Mesendoderm (in vitro differentiated cells): ENCODE measurements around the gene PIK3CB.

Source experiments
- DNase-seq: peaks from one replicate; pipeline ENCODE4 v3.0.0; 2013
- H2AK5ac ChIP-seq: 2 replicates; pipeline ENCODE4 v1.6.1; 2013; ENCODE audit warnings: low read length, inconsistent platforms
- H2BK120ac ChIP-seq: 2 replicates; pipeline ENCODE4 v1.6.1; 2013; ENCODE audit warnings: low read depth, mild to moderate bottlenecking, low read length, moderate library complexity, mixed read lengths
- H2BK15ac ChIP-seq: replicated peaks from 2 replicates; pipeline ENCODE4 v1.6.1; 2013; ENCODE audit warnings: low read depth, mild to moderate bottlenecking, moderate library complexity
- H2BK5ac ChIP-seq: 2 replicates; pipeline ENCODE4 v1.6.1; 2013; ENCODE audit warnings: low read length, inconsistent platforms
- H3K18ac ChIP-seq: 2 replicates; pipeline ENCODE4 v1.6.1; 2013; ENCODE audit warnings: mild to moderate bottlenecking, low read length, mixed read lengths
- H3K23ac ChIP-seq: one replicate; pipeline ENCODE4 v1.6.1; 2013; ENCODE audit warnings: low read length
- H3K27ac ChIP-seq: 2 replicates; pipeline ENCODE4 v1.5.1; 2013; ENCODE audit warnings: low read depth, mild to moderate bottlenecking, inconsistent platforms, low read length, moderate library complexity
- H3K27me3 ChIP-seq: 2 replicates; pipeline ENCODE4 v1.6.1; 2013; ENCODE audit warnings: low read length, control low read depth, mild to moderate bottlenecking, inconsistent platforms; ENCODE audit not compliant: insufficient read depth, poor library complexity
- H3K36me3 ChIP-seq: 2 replicates; pipeline ENCODE4 v1.6.1; 2013; ENCODE audit warnings: low read length, inconsistent platforms; ENCODE audit not compliant: control insufficient read depth, insufficient read depth
- H3K4ac ChIP-seq: one replicate; pipeline ENCODE4 v1.6.1; 2013; ENCODE audit warnings: low read depth, mild to moderate bottlenecking, low read length, moderate library complexity
- H3K4me1 ChIP-seq: 2 replicates; pipeline ENCODE4 v1.6.1; 2013; ENCODE audit warnings: low read depth, low read length, inconsistent platforms; ENCODE audit not compliant: control insufficient read depth
- H3K4me2 ChIP-seq: 2 replicates; pipeline ENCODE4 v1.6.1; 2013; ENCODE audit warnings: low read length
- H3K4me3 ChIP-seq: 2 replicates; pipeline ENCODE4 v1.5.1; 2013; ENCODE audit warnings: mild to moderate bottlenecking, low read length
- H3K56ac ChIP-seq: one replicate; pipeline ENCODE4 v1.6.1; 2013; ENCODE audit warnings: low read length
- H3K79me1 ChIP-seq: 2 replicates; pipeline ENCODE4 v1.6.1; 2013; ENCODE audit warnings: low read length, inconsistent platforms
- H3K79me2 ChIP-seq: 2 replicates; pipeline ENCODE4 v1.6.1; 2013; ENCODE audit warnings: mild to moderate bottlenecking, low read length; ENCODE audit not compliant: control insufficient read depth, insufficient read depth
- H3K9ac ChIP-seq: 2 replicates; pipeline ENCODE4 v1.6.1; 2013; ENCODE audit warnings: low read length, inconsistent platforms
- H4K5ac ChIP-seq: one replicate; pipeline ENCODE4 v1.6.1; 2013; ENCODE audit warnings: low read length
- H4K8ac ChIP-seq: one replicate; pipeline ENCODE4 v1.6.1; 2013; ENCODE audit warnings: low read depth, mild to moderate bottlenecking, control low read depth, low read length, moderate library complexity
- WGBS: extraction: QIAGEN DNeasy Blood & Tissue Kit; methylation state at CpG from one replicate; pipeline ENCODE4 v1.1.7; 2013; ENCODE audit warnings: low lambda C conversion rate, missing lambda C conversion rate; ENCODE audit not compliant: insufficient coverage; ENCODE audit errors: extremely low coverage; 5-methylcytosine and 5-hydroxymethylcytosine counted together

The PIK3CB gene

DNA sequence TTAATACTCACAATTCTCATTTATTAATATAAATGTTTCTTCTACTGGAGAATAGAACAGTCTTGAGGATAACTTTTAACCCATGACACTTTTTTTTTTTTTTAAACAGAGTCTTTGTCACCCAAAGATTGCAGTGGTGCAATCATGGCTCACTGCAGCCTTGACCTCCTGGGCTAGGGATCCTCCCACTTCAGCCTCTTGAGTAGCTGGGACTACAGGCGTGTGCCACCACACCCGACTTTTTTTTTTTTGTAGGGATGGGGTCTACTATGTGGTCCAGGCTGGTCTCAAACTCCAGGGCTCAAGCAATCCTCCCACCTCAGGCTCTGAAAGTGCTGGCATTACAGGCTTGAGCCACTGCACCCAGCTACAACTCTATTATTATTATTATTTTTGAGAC lies 34.5 kb downstream of the PIK3CB start:
- no peaks in the 10 kb centered on the region for H3K4me1 ChIP-seq
- H2AK5ac ChIP-seq, result no peak overlapping the region
- H3K79me1 ChIP-seq, result peaks cover 11% of the 10 kb centered on the region
- H3K4ac ChIP-seq, result no peak overlapping the region
- H3K4me2 ChIP-seq, result no peak overlapping the region
- DNase-seq, result no peak
- no peak overlapping the region for H3K56ac ChIP-seq
- no peak overlapping the region for H4K5ac ChIP-seq
- H2BK15ac ChIP-seq, result no peak overlapping the region
- no peaks in the 10 kb centered on the region for H3K27me3 ChIP-seq
- H3K23ac ChIP-seq, result no peak overlapping the region
- WGBS, result no CpG with 5 or more reads among the region's 2 CpGs
- no peak overlapping the region for H3K9ac ChIP-seq
- H3K27ac ChIP-seq, result no peak overlapping the region
- no peak overlapping the region for H4K8ac ChIP-seq
- no peak overlapping the region for H3K18ac ChIP-seq
- no peak overlapping the region for H2BK120ac ChIP-seq
- H3K79me2 ChIP-seq, result peaks cover 26% of the 10 kb centered on the region
- no peak overlapping the region for H3K4me3 ChIP-seq
- no peaks in the 10 kb centered on the region for H3K36me3 ChIP-seq
- H2BK5ac ChIP-seq, result no peak overlapping the region

DNA sequence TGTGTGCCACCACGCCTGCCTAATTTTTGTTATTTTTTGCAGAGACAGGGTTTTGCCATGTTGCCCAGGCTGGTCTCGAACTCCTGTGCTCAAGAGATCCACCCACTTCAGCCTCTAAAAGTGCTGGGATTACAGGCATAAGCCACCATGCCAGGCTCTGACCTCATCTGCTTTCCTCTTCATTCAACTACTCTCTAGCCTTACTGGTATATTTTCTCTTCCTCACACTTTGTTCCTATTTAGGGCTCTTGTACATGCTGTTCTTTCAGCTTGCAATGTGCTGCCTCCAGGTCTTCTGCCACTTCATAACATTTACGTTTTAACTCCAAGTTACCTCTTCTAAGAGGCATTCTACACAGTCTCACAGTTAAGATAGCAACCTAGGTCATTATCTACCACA lies 34.9 kb downstream of the PIK3CB start:
- Histone ChIP-seq H4K5ac (no peak overlapping the region), H3K9ac (no peak overlapping the region), H3K79me2 (peaks cover 26% of the 10 kb centered on the region), H3K36me3 (no peaks in the 10 kb centered on the region), H3K27me3 (no peaks in the 10 kb centered on the region), H3K27ac (no peak overlapping the region), H3K79me1 (peaks cover 11% of the 10 kb centered on the region), H2BK120ac (no peak overlapping the region), H3K18ac (no peak overlapping the region), H2BK15ac (no peak overlapping the region), H2AK5ac (no peak overlapping the region), H3K4me3 (no peak overlapping the region), H2BK5ac (no peak overlapping the region), H3K4ac (no peak overlapping the region), H3K4me2 (no peak overlapping the region), H3K56ac (no peak overlapping the region), H3K4me1 (no peaks in the 10 kb centered on the region), H3K23ac (no peak overlapping the region), H4K8ac (no peak overlapping the region)
- DNase-seq, result no peak
- WGBS, result no CpG with 5 or more reads among the region's 3 CpGs

GRCh38 chr3:138797508-138798038 lies 37.2 kb downstream of the PIK3CB start:
- WGBS, result no CpG with 5 or more reads among the region's 1 CpG

GRCh38 chr3:138796761-138797160 lies 38.0 kb downstream of the PIK3CB start:
- Histone ChIP-seq H3K27me3 (no peaks in the 10 kb centered on the region), H4K8ac (no peak overlapping the region), H2BK5ac (no peak overlapping the region), H3K4me2 (no peak overlapping the region), H3K4me3 (no peak overlapping the region), H2AK5ac (no peak overlapping the region), H2BK15ac (no peak overlapping the region), H3K4me1 (no peaks in the 10 kb centered on the region), H2BK120ac (no peak overlapping the region), H3K18ac (no peak overlapping the region), H3K79me1 (peaks cover 8% of the 10 kb centered on the region), H3K4ac (no peak overlapping the region), H3K56ac (no peak overlapping the region), H4K5ac (no peak overlapping the region), H3K9ac (no peak overlapping the region), H3K36me3 (no peaks in the 10 kb centered on the region), H3K23ac (no peak overlapping the region), H3K79me2 (peaks cover 18% of the 10 kb centered on the region), H3K27ac (no peak overlapping the region)
- WGBS, result no CpG with 5 or more reads among the region's 5 CpGs
- DNase-seq, result peak; percentile 51

More at GRCh38 chr3:138797508-138798038, 37.2 kb downstream of the PIK3CB start:
- Histone ChIP-seq H3K4me2 (no peak overlapping the region), H2BK15ac (no peak overlapping the region), H4K8ac (no peak overlapping the region), H3K79me2 (peaks cover 20% of the 10 kb centered on the region), H3K36me3 (no peaks in the 10 kb centered on the region), H3K4me3 (no peak overlapping the region), H3K79me1 (peaks cover 8% of the 10 kb centered on the region), H3K23ac (no peak overlapping the region), H3K4me1 (no peaks in the 10 kb centered on the region), H3K27me3 (no peaks in the 10 kb centered on the region), H4K5ac (no peak overlapping the region), H2BK5ac (no peak overlapping the region), H2AK5ac (no peak overlapping the region), H3K4ac (no peak overlapping the region), H3K27ac (no peak overlapping the region), H3K9ac (no peak overlapping the region), H2BK120ac (no peak overlapping the region), H3K18ac (no peak overlapping the region), H3K56ac (no peak overlapping the region)
- DNase-seq, result no peak

DNA sequence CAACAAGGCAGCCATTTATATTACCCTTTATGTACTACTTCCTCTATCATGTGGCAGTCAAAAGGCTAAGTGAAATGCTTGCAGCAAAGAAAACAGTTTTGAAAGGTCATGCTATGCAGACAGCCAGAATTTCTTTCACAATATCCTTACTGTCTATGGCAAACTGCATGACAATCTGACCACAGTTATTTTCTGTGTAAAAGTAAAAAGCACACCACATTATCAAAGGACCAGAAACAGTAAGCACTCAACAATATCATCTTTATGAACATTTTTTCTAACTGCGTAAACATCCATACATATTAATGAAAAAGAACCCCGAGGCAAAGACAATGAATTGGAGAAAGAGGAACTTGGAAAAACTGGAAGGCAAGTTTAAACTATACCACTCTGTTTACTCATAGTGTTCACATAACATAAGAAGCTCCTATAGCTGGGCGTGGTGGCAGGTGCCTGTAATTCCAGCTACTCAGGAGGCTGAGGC lies 47.9 kb downstream of the PIK3CB start:
- no peak overlapping the region for H3K27ac ChIP-seq
- WGBS, result no CpG with 5 or more reads among the region's 3 CpGs

GRCh38 chr3:138785951-138786350 lies 48.8 kb downstream of the PIK3CB start:
- no peak overlapping the region for H2BK15ac ChIP-seq
- no peak overlapping the region for H2AK5ac ChIP-seq
- no peak overlapping the region for H3K23ac ChIP-seq
- H3K4me2 ChIP-seq, result no peak overlapping the region
- no peaks in the 10 kb centered on the region for H3K36me3 ChIP-seq
- peaks cover 4% of the 10 kb centered on the region for H3K79me1 ChIP-seq
- no peaks in the 10 kb centered on the region for H3K4me1 ChIP-seq
- DNase-seq, result no peak
- no peak overlapping the region for H4K8ac ChIP-seq
- H3K56ac ChIP-seq, result no peak overlapping the region
- no peak overlapping the region for H2BK5ac ChIP-seq
- H3K4ac ChIP-seq, result no peak overlapping the region
- no peak overlapping the region for H3K9ac ChIP-seq
- no peak overlapping the region for H4K5ac ChIP-seq
- H3K18ac ChIP-seq, result no peak overlapping the region
- H3K27me3 ChIP-seq, result no peaks in the 10 kb centered on the region
- H3K79me2 ChIP-seq, result peaks cover 4% of the 10 kb centered on the region
- H3K27ac ChIP-seq, result no peak overlapping the region
- H3K4me3 ChIP-seq, result no peak overlapping the region
- no peak overlapping the region for H2BK120ac ChIP-seq

More for the DNA sequence above, 47.9 kb downstream of the PIK3CB start:
- H3K23ac ChIP-seq, result no peak overlapping the region
- H2BK5ac ChIP-seq, result no peak overlapping the region
- H2BK120ac ChIP-seq, result no peak overlapping the region
- H3K56ac ChIP-seq, result no peak overlapping the region
- no peak for DNase-seq
- H3K4me3 ChIP-seq, result no peak overlapping the region
- H3K9ac ChIP-seq, result no peak overlapping the region
- H3K36me3 ChIP-seq, result peaks cover 3% of the 10 kb centered on the region
- no peak overlapping the region for H2BK15ac ChIP-seq
- H2AK5ac ChIP-seq, result no peak overlapping the region
- no peak overlapping the region for H4K5ac ChIP-seq
- H3K4me2 ChIP-seq, result no peak overlapping the region
- peaks cover 5% of the 10 kb centered on the region for H3K79me2 ChIP-seq
- no peak overlapping the region for H3K4ac ChIP-seq
- no peaks in the 10 kb centered on the region for H3K27me3 ChIP-seq
- no peaks in the 10 kb centered on the region for H3K4me1 ChIP-seq
- H4K8ac ChIP-seq, result no peak overlapping the region
- no peak overlapping the region for H3K18ac ChIP-seq
- peaks cover 7% of the 10 kb centered on the region for H3K79me1 ChIP-seq
